HepG2 (cell line): ENCODE measurements around the gene FMOD. TPM values are rescaled to one million over a fixed set of nuclear protein-coding genes. Genes with fewer than 3 reads are reported as not detected.
A peak's percentile ranks its signal among the peaks of the same experiment; 100 is the strongest.

Experiments used
- CAMTA2 ChIP-seq: sonication (generic); formaldehyde crosslinking; IDR thresholded peaks from 2 replicates; pipeline ENCODE4 v1.4.0; 2020; ENCODE audit warnings: mild to moderate bottlenecking, missing genetic modification reagents, borderline replicate concordance
- ERF ChIP-seq: IDR thresholded peaks from 2 replicates; pipeline ENCODE4 v1.6.1; 2018; ENCODE audit warnings: missing biosample characterization, missing genetic modification reagents
- GPBP1L1 ChIP-seq: sonication (generic); formaldehyde crosslinking; IDR thresholded peaks from 2 replicates; pipeline ENCODE4 v1.5.0; 2020; ENCODE audit warnings: mild to moderate bottlenecking, missing genetic modification reagents
- HNRNPL ChIP-seq: fragments of 200-400 bp; formaldehyde crosslinking; IDR thresholded peaks from 2 replicates; pipeline ENCODE4 v1.6.1; 2017; ENCODE audit warnings: mild to moderate bottlenecking, low read depth, low read length
- MAFF ChIP-seq: IDR thresholded peaks from 2 replicates; pipeline ENCODE4 v1.6.1; 2011; ENCODE audit warnings: low read depth, low read length, improper control_type of control experiment
- NR0B2 ChIP-seq: sonication (generic); formaldehyde crosslinking; IDR thresholded peaks from 2 replicates; pipeline ENCODE4 v1.4.0; 2020; ENCODE audit warnings: mild to moderate bottlenecking, missing genetic modification reagents
- PATZ1 ChIP-seq: sonication (generic); formaldehyde crosslinking; IDR thresholded peaks from 2 replicates; pipeline ENCODE4 v1.4.0; 2020; ENCODE audit warnings: missing genetic modification reagents
- PRPF4 ChIP-seq: fragments of 200-400 bp; formaldehyde crosslinking; IDR thresholded peaks from 2 replicates; pipeline ENCODE4 v1.6.1; 2016; ENCODE audit warnings: low read length, low read depth; ENCODE audit not compliant: poor library complexity, severe bottlenecking
- RAD21 ChIP-seq: fragments of 450-650 bp; formaldehyde crosslinking; IDR thresholded peaks from 2 replicates; pipeline ENCODE4 v1.5.0; 2020; ENCODE audit warnings: mild to moderate bottlenecking
- RAD51 ChIP-seq: fragments of 450-650 bp; IDR thresholded peaks from 2 replicates; pipeline ENCODE4 v1.6.1; 2016; ENCODE audit warnings: borderline replicate concordance
- RFX3 ChIP-seq: IDR thresholded peaks from 2 replicates; pipeline ENCODE4 v1.6.1; 2016; ENCODE audit warnings: missing biosample characterization, missing genetic modification reagents
- SP2 ChIP-seq: sonication (generic); formaldehyde crosslinking; IDR thresholded peaks from 2 replicates; pipeline ENCODE4 v1.5.1; 2020; ENCODE audit warnings: mild to moderate bottlenecking, missing genetic modification reagents
- STAG1 ChIP-seq: sonication (generic); formaldehyde crosslinking; IDR thresholded peaks from 2 replicates; pipeline ENCODE4 v1.4.0; 2020; ENCODE audit warnings: missing genetic modification reagents
- TAF1 ChIP-seq: sonication (generic); formaldehyde crosslinking; IDR thresholded peaks from 2 replicates; pipeline ENCODE4 v1.4.0; 2020; ENCODE audit warnings: missing genetic modification reagents
- XBP1 ChIP-seq: sonication (generic); formaldehyde crosslinking; IDR thresholded peaks from 2 replicates; pipeline ENCODE4 v1.5.0; 2020; ENCODE audit warnings: missing genetic modification reagents
- ZFP82 ChIP-seq: sonication (generic); formaldehyde crosslinking; IDR thresholded peaks from 2 replicates; pipeline ENCODE4 v1.5.1; 2020; ENCODE audit warnings: mild to moderate bottlenecking, missing genetic modification reagents, borderline replicate concordance
- ZMYM4 ChIP-seq: sonication (generic); formaldehyde crosslinking; IDR thresholded peaks from 2 replicates; pipeline ENCODE4 v1.8.1; 2023; ENCODE audit warnings: mild to moderate bottlenecking, missing genetic modification reagents
- ZNF10 ChIP-seq: sonication (generic); formaldehyde crosslinking; IDR thresholded peaks from 2 replicates; pipeline ENCODE4 v1.4.0; 2020; ENCODE audit warnings: mild to moderate bottlenecking, low read depth, missing genetic modification reagents, borderline replicate concordance
- ZNF282 ChIP-seq: fragments of 450-650 bp; IDR thresholded peaks from 2 replicates; pipeline ENCODE4 v1.6.1; 2018; ENCODE audit not compliant: partially characterized antibody
- ZNF7 ChIP-seq: IDR thresholded peaks from 2 replicates; pipeline ENCODE4 v1.6.1; 2016; ENCODE audit warnings: missing biosample characterization, missing genetic modification reagents
- polyA plus RNA-seq, 8 experiments: library from polyadenylated mRNA; depleted of rRNA in 3 of 8; stranded (reverse) in 7 of 8; unstranded in 1 of 8; fragments of >200 nt; fragmentation: Illumina TruSeq in 4 of 8; extraction: Trizol in 4 of 8; gene quantifications; 2 replicates each; pipeline versions ENCODE4 v1.2.1 to v1.2.3, GENCODE V29; 2011 to 2016; ENCODE audit warnings: low read depth in 4 of 8, missing spikeins in 1 of 8, mixed read lengths in 1 of 8; ENCODE audit not compliant: insufficient read depth in 1 of 8
- total RNA-seq, 5 experiments: library from RNA; depleted of rRNA; stranded (reverse); fragments of >200 nt; fragmentation: Illumina TruSeq; extraction: Trizol; gene quantifications; 2 replicates each; pipeline ENCODE4 v1.2.3, GENCODE V29; 2016; ENCODE audit warnings: low read depth in 1 of 5
- TF ChIP-seq, protein P1 (sequence below): sonication (generic); formaldehyde crosslinking; IDR thresholded peaks from 2 replicates; pipeline ENCODE4 v1.8.0; 2023; ENCODE audit warnings: mild to moderate bottlenecking, missing genetic modification reagents
- TF ChIP-seq, protein P2 (sequence below): sonication (generic); formaldehyde crosslinking; IDR thresholded peaks from 2 replicates; pipeline ENCODE4 v1.5.1; 2020; ENCODE audit warnings: missing genetic modification reagents, mild to moderate bottlenecking, borderline replicate concordance
- TF ChIP-seq, protein P3 (sequence below): sonication (generic); formaldehyde crosslinking; IDR thresholded peaks from 2 replicates; pipeline ENCODE4 v1.4.0; 2020; ENCODE audit warnings: missing genetic modification reagents

Gene FMOD
- total and polyA plus RNA-seq, 2 of the 13 experiments (the other 11 are each of a cell fraction or from before 2014, with no cell fraction given): 0.08 TPM; not detected in 1

GRCh38 chr1:203304919-203305808 lies 45.8 kb downstream of the FMOD start, which contains the start of gene BTG2 (continued):
- no peak for TF ChIP-seq PRPF4
- TF ChIP-seq ZMYM4 (CRISPR knock-in tag): peak; percentile 74
- TF ChIP-seq, protein P1, sequence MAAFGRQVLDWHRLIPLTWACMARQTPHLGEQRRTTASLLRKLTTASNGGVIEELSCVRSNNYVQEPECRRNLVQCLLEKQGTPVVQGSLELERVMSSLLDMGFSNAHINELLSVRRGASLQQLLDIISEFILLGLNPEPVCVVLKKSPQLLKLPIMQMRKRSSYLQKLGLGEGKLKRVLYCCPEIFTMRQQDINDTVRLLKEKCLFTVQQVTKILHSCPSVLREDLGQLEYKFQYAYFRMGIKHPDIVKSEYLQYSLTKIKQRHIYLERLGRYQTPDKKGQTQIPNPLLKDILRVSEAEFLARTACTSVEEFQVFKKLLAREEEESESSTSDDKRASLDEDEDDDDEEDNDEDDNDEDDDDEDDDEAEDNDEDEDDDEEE (CRISPR knock-in tag): no peak
- no peak for TF ChIP-seq ZNF10 (CRISPR knock-in tag)
- TF ChIP-seq RAD51: no peak
- TF ChIP-seq, protein P2, sequence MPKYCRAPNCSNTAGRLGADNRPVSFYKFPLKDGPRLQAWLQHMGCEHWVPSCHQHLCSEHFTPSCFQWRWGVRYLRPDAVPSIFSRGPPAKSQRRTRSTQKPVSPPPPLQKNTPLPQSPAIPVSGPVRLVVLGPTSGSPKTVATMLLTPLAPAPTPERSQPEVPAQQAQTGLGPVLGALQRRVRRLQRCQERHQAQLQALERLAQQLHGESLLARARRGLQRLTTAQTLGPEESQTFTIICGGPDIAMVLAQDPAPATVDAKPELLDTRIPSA: no peak
- TF ChIP-seq GPBP1L1: no peak
- 0 out of 2 replicates have a peak, but pooled peaks have one; percentile 35 for TF ChIP-seq ERF (CRISPR knock-in tag)
- no peak for TF ChIP-seq NR0B2 (CRISPR knock-in tag)
- TF ChIP-seq PATZ1 (CRISPR knock-in tag): peak; percentile 51
- TF ChIP-seq ZNF282: no peak
- 0 out of 2 replicates have a peak, but pooled peaks have one; percentile 51 for TF ChIP-seq ZFP82 (CRISPR knock-in tag)
- TF ChIP-seq, protein P3, sequence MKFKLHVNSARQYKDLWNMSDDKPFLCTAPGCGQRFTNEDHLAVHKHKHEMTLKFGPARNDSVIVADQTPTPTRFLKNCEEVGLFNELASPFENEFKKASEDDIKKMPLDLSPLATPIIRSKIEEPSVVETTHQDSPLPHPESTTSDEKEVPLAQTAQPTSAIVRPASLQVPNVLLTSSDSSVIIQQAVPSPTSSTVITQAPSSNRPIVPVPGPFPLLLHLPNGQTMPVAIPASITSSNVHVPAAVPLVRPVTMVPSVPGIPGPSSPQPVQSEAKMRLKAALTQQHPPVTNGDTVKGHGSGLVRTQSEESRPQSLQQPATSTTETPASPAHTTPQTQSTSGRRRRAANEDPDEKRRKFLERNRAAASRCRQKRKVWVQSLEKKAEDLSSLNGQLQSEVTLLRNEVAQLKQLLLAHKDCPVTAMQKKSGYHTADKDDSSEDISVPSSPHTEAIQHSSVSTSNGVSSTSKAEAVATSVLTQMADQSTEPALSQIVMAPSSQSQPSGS (CRISPR knock-in tag): peak; percentile 80
- peak; percentile 76; the same call in 1 of the 2 replicates for TF ChIP-seq CAMTA2 (CRISPR knock-in tag)
- TF ChIP-seq MAFF: no peak
- 0 out of 2 replicates have a peak, but pooled peaks have one; percentile 10 for TF ChIP-seq STAG1 (CRISPR knock-in tag)
- TF ChIP-seq SP2 (CRISPR knock-in tag): no peak
- TF ChIP-seq XBP1 (CRISPR knock-in tag): 0 out of 2 replicates have a peak, but pooled peaks have one; percentile 49
- TF ChIP-seq RFX3: no peak
- no peak for TF ChIP-seq ZNF7 (CRISPR knock-in tag)
- TF ChIP-seq RAD21 (CRISPR knock-in tag): no peak; the same call in 1 of the 2 replicates
- TF ChIP-seq HNRNPL: peak; percentile 65; the same call in 1 of the 2 replicates
- peak; percentile 95 for TF ChIP-seq TAF1 (CRISPR knock-in tag)
